Epidermal melanocyte (primary cell): ENCODE results near the gene LHX4.

Experiments used
- DNase-seq: peaks from one replicate; pipeline ENCODE4 v3.0.0; 2011; ENCODE audit warnings: low spot score; ENCODE audit not compliant: insufficient read length

LHX4 gene

DNA sequence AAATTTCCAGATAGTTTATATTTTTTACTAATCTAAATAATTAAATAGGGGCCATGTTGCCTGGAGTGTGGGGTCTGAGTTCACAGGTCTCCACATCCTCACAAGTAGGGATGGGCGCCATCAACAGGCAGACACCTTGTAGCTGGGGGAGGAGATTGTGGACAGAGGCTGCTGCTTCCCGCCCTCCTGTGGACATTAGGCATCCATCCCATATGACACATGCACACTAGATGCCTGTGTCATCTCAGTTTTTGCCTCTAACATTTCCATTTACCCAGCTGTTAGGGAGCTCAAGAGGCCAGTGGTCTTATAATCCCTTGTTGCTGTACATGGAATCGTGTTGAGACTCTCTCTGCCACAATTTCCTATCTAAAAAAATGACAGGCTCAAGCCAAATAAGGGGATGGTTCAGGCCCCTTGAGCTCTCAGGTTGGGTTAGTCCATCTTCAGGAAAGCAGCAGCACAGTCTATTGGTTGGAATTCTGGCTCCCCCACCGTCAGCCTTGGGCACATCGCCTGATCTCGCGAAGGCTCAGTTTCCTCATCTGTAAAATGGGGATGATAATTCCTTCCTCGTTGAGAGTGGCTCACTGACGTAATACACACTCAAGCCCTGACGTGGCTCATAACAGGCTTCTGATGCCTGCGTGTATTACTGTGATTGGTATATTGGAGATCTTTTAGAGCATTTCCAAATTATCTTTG lies 13.6 kb downstream of the LHX4 start:
- no peak for DNase-seq

GRCh38 chr1:180244840-180245239 lies 14.8 kb downstream of the LHX4 start:
- no peak for DNase-seq

- DNase-seq = no peak
Measured at GRCh38 chr1:180246579-180246978, 16.5 kb downstream of the LHX4 start.

DNA sequence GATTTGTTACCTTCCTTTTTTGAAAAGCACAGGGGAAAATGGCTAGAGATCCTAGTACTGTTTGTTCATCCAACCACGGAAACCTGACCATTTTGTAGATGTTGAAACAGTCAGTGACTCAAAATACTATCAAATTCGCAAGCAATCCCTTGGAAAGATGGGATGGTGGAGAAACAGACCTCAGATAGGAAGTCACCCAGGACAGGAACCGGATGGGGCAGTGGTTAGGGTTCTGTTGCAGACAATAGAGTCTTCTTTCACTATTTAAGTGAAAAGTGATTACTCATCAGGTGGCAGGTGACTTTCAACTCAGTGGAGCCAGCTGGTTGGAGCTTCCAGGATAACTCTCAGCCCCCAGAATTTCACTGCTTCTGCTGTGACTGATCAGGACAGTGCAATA lies 17.0 kb downstream of the LHX4 start:
- no peak for DNase-seq

- no peak for DNase-seq
Measured at GRCh38 chr1:180247580-180247979, 17.5 kb downstream of the LHX4 start.

DNA sequence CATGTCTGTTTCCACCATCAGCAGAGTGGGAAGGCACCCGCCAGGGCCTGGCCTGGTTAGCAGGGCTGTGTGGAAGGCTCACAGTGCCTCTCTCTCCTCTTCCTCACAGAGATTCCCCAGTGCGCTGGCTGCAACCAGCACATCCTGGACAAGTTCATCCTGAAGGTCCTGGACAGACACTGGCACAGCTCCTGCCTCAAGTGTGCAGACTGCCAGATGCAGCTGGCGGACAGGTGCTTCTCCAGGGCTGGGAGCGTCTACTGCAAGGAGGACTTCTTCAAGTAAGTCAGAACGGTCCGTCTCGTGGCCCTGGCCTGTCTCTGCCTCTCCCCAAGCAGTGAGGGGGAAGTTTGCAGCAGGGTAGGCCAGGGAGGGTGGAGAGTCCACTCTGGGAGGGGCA lies 18.1 kb downstream of the LHX4 start:
- no peak for DNase-seq

DNA sequence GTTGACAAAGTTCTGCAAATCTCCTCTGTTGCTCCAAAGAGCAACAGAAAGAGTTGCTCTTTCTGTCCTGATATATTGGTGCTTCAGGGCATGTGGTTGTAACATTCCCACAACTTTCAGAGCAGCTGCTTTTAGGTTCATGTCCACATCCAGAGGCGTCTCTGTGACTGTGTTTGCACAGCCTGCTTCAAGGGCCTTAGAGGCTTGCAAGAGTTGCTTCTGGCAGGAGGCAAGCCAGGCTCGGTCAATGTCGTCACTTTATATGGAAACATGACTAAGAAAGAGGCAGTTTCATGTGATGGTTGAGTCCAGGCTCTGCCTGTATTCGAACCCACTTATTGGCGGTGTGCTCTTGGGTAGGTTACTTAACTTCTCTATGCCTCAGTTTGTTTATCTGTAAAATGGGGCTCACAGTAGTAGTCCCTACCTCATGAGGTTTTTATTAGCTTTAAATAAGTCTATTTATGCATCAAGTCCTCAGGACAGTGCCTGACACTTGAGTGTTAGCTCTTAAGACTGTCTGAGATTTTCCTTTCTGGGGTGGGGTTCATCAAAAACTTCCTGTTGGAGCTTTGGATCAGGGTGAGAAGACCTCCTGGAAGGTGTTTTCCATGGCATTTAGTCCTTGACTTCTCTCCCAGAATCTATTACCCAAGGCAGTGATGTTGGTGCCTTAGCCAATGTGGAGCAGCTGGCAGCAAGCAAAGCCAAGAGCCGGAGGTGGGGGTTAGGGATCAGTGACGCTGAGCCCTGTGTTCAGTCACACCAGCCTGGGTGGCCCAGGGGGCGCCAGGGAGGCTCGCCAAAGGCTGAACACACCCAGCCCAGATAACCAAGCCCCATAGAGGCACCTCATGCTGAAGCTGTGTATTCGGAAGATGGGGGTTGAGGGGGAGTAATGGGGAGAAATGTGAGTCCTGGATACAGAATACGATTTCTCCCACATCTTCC lies 18.9 kb downstream of the LHX4 start:
- no peak for DNase-seq

GRCh38 chr1:180249725-180250498 lies 19.8 kb downstream of the LHX4 start:
- DNase-seq = no peak

DNA sequence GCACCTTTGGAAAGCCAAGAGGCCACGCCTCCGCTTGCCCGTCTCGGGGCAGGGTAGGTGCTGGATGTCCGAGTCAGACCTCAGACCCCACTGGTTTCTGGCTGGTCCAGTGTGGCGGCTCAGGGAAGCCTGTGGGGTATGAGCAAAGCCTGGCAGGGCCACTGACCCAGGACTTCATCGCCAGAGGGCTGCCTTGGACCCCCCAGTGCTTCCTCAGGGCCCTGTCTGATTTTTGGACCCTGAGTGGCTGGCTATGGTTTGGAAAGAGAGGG lies 20.4 kb downstream of the LHX4 start:
- no peak for DNase-seq

- DNase-seq = no peak
Measured at GRCh38 chr1:180250883-180251509, 20.9 kb downstream of the LHX4 start.

DNA sequence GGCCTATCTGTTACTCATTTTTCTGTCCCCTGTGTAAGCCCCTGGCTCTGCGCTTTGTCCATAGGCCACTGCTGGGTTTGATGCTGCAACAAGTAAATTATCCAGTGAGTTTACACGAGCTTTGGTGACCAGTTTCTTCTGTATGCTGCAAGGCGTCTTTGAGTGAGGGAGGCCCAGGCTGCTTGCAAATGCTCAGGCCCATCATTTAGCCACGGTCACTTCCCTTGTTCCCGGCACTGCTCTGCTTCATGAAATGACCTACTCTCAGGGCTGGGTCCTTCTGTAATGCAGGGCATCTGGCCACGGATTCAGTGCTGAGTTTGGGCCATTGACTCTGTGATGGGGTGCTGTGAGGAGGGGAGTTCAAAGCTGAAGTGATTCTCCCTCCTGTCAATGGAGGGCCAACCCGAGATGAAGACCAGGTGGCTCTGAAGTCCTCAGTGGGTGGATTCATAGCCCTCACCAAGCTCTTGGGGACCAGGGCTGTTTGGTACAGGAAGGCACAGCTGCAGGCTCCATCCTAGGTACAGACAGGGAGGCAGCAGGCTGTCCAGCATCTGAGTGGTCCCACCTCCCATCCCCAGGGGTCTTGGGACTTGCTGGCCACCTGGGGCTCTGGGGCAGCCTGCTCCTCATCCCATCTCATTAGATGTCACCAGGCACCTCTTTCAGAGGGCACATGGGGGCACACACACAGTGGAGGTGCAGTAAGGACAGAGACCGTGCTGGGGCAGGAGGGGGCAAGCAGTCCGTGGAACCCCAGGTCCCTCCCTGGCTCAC lies 21.7 kb downstream of the LHX4 start:
- DNase-seq = no peak

GRCh38 chr1:180252638-180253536 lies 22.8 kb downstream of the LHX4 start:
- no peak for DNase-seq

DNA sequence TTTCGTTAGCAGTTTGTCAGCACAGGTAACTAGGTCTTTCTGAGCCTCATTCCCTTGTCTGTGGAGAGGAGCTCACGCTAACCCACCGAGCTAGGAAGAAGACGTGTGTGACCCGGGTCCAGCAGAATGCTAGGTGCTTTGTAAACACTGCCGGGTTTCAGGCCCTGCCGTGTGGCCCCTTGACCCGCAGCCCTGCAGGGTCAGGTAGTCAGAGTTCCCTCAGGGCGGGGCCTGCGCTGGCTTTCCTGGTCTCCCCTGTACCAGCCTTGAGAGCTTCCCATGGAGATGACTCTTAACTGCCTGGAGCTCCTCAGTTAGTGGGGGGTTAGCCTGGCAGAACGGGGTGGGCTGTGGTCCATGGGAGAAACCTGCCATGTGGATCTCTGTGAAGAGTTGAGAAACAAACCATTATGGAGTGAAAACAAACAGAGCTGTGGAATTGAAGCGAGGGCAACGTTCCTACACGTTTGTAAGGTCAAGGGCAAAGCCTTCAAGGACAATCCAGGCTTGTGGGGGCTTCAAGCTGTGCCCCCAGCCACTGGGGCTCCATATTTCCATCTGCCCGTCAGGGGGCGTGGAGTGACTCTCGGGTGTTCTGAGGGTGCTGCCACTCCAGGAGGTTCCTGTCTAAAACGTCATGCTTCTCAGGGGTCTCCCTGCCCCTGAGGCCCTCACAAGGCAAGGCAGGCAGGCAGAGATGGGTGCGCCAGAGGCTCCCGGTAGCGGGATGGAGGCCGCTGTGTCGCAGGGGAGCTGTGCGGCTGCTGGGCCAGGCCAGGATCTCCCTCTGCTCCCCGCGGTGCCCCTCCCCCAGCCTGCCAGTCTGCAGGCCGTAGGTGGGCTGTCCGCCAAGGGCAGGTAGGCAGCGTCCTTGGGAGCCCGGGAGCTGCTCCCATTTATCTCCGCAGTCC lies 23.8 kb downstream of the LHX4 start:
- DNase-seq = no peak

DNA sequence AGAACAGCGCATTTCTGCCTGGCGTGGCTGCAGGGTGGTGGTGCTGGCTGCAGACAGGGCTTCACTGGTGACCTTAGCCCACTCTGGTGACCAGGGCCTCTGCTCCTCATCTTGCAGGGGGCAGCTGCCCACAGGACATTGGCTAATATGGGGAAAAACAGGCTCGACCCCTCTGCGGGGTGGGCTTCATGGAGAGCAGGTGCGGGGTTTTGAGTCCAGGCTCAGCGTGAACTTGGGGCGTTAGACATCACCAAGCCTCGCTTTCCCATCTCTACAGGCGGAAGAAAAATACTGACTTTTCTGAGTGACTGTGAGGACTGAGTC lies 24.4 kb downstream of the LHX4 start:
- DNase-seq = no peak

DNA sequence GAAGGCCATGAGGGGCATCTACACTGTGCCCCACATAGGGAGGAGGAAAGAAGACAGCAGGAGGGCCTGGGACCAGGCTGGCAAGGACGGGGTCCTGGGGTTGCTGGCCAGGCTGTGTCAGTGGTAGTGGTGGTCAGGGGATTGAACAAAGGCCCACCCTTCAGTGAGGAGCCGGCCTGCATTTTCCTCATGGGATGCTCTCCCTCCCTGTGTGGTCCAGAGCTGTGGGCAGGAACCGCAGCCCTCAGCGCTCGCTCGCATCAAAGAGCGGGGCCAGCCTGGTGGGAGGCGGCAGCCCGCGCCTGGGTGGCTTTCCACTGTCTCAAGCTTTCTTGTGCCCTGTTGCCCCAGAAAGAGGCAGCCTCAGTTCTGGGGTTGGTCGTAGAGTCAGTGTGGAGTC lies 24.8 kb downstream of the LHX4 start:
- DNase-seq = no peak

- DNase-seq = no peak
Measured at GRCh38 chr1:180255536-180256340, 25.7 kb downstream of the LHX4 start.

GRCh38 chr1:180256341-180257027 lies 26.4 kb downstream of the LHX4 start:
- no peak for DNase-seq

DNA sequence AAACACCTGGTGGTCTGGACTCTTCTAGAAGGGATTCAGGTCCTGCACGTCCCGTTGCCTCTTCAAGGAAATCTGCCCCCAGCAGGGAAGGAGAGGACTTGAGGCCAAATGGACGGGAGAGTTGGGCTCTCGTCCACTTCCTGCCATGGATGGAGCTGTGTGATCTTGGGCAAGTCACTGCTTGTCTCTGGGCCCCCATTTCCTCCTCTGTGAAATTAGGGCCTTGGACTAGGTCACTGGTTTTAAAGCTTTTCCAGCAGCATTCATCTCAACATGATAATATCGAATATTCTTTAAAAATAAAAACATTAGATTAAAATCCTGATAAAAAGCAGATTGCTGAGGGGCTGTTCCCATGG lies 26.9 kb downstream of the LHX4 start:
- DNase-seq = no peak
